ENCODE results near the gene SMYD3. TPM values are rescaled to one million over a fixed set of nuclear protein-coding genes. Genes with fewer than 3 reads are reported as not detected.

The SMYD3 gene
- polyA plus RNA-seq, 1 experiment = 39.9 TPM

- H3K9me3 ChIP-seq (ENCODE audit: control insufficient read depth, insufficient read depth, low read length) = no peaks in the 10 kb centered on the region; the same call in 1 of the 2 replicates
- POLR2A ChIA-PET = no interaction called here
- no peak for DNase-seq (ENCODE audit: low read depth, low spot score)
- H3K4me3 ChIP-seq (ENCODE audit: low read depth, low read length) = no peak overlapping the region
- no peak overlapping the region for H3K27ac ChIP-seq (ENCODE audit: low read depth, low read length)
- TF ChIP-seq, protein P1, sequence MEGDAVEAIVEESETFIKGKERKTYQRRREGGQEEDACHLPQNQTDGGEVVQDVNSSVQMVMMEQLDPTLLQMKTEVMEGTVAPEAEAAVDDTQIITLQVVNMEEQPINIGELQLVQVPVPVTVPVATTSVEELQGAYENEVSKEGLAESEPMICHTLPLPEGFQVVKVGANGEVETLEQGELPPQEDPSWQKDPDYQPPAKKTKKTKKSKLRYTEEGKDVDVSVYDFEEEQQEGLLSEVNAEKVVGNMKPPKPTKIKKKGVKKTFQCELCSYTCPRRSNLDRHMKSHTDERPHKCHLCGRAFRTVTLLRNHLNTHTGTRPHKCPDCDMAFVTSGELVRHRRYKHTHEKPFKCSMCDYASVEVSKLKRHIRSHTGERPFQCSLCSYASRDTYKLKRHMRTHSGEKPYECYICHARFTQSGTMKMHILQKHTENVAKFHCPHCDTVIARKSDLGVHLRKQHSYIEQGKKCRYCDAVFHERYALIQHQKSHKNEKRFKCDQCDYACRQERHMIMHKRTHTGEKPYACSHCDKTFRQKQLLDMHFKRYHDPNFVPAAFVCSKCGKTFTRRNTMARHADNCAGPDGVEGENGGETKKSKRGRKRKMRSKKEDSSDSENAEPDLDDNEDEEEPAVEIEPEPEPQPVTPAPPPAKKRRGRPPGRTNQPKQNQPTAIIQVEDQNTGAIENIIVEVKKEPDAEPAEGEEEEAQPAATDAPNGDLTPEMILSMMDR (IDR thresholded peaks at IDR 0.05; ENCODE audit: low read depth, low read length) = no peak
- no peaks in the 10 kb centered on the region for H3K27me3 ChIP-seq (ENCODE audit: control insufficient read depth, insufficient read depth, low read length)
- CTCF ChIA-PET = interaction anchor here (0.5 to 0.6 kb wide), 3 partner anchors 47 to 150 kb away, joined by 3 to 4 read pairs (median 3); no protein-coding TSS in a partner anchor
These were observed 198.5 kb downstream of the SMYD3 start for GRCh38 chr1:246308533-246309075.

DNA sequence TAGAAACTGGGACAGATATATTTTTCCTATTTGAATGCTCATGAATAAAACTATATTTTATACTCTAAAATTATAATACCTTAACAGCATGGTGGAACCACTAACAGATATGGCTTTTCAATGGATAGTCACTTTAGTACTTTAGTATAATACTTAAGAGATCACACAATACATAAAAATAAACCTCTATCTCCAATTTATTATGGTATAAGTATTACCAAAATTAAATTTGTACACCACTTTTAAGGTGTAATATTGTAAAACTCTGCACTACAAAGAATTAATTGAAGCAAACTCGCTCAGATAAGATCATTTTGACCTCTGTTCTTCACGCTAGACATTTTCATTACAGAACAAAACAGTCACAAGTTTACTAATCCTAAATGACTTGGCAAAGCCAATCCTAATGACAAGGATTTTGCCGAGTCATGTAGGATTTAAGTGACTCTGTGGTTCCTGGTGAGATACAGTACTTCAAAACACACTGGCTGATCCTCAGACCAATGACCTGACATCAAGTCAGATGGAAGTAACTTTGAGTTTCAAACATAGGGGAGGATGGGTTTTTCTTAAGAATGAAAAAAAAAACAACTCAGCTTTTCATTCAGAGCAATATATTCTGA, 200.6 kb downstream of the SMYD3 start:
- H3K4me3 ChIP-seq (ENCODE audit: low read depth, low read length) = no peak overlapping the region
- CTCF ChIA-PET = no interaction called here
- no peaks in the 10 kb centered on the region for H3K27me3 ChIP-seq (ENCODE audit: control insufficient read depth, insufficient read depth, low read length)
- H3K9me3 ChIP-seq (ENCODE audit: control insufficient read depth, insufficient read depth, low read length) = no peaks in the 10 kb centered on the region; the same call in 1 of the 2 replicates
- POLR2A ChIA-PET = no interaction called here
- H3K27ac ChIP-seq (ENCODE audit: low read depth, low read length) = no peak overlapping the region
- DNase-seq (ENCODE audit: low read depth, low spot score) = no peak
- TF ChIP-seq, protein P1 (IDR thresholded peaks at IDR 0.05; ENCODE audit: low read depth, low read length) = no peak

GRCh38 chr1:246304484-246305259, 202.4 kb downstream of the SMYD3 start:
- ChIA-PET CTCF (no interaction called here), POLR2A (no interaction called here)
- TF ChIP-seq, protein P1 (IDR thresholded peaks at IDR 0.05; ENCODE audit: low read depth, low read length) = no peak
- no peak overlapping the region for H3K27ac ChIP-seq (ENCODE audit: low read depth, low read length)
- no peaks in the 10 kb centered on the region; the same call in 1 of the 2 replicates for H3K9me3 ChIP-seq (ENCODE audit: control insufficient read depth, insufficient read depth, low read length)
- no peak overlapping the region for H3K4me3 ChIP-seq (ENCODE audit: low read depth, low read length)
- DNase-seq (ENCODE audit: low read depth, low spot score) = no peak
- H3K27me3 ChIP-seq (ENCODE audit: control insufficient read depth, insufficient read depth, low read length) = no peaks in the 10 kb centered on the region

DNA sequence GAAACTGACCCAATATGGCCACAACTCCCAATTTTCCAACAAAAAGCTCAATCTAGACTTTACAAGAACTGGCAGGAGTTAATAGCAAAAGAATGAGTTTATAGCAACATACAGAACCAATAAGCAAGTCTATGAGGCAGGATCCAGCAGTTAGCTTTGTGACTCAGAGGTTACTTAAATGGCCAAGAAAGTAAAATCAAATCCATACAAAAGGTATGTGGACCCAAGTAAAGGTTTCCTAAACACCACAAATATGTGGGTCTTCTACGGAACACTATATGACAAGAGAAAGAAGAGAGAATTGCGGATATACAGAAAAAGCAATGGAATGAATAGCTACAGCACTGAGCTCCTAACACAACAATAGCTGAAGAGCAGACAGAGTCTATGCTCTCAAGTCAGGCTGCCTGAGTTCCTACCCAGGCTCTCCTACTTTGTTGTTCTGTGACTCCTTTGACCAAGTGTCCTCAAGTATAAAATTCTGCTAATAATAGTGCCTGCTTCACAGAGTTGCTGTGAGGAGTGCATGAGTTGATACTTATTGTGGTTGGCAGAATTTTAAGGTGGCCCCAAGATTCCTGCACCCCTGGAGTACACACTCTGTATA, 204.3 kb downstream of the SMYD3 start:
- ChIA-PET CTCF (interaction anchor here (1.0 kb wide), 1 partner anchor 15 kb away, joined by 3 read pairs; no protein-coding TSS in a partner anchor), POLR2A (no interaction called here)
- Histone ChIP-seq H3K4me3 (ENCODE audit: low read depth, low read length) (no peak overlapping the region), H3K27me3 (ENCODE audit: control insufficient read depth, insufficient read depth, low read length) (no peaks in the 10 kb centered on the region), H3K27ac (ENCODE audit: low read depth, low read length) (no peak overlapping the region), H3K9me3 (ENCODE audit: control insufficient read depth, insufficient read depth, low read length) (no peaks in the 10 kb centered on the region; the same call in 1 of the 2 replicates)
- TF ChIP-seq, protein P1 (IDR thresholded peaks at IDR 0.05; ENCODE audit: low read depth, low read length) = no peak
- no peak for DNase-seq (ENCODE audit: low read depth, low spot score)
